Measurements from ENCODE around the gene DUSP16. TPM values are rescaled to one million over a fixed set of nuclear protein-coding genes. Genes with fewer than 3 reads are reported as not detected.
A peak's percentile ranks its signal among the peaks of the same experiment; 100 is the strongest.

The DUSP16 gene
- total and polyA plus RNA-seq, 7 donors, result 8.6 to 27.3 (median 13.8) TPM

- no peaks in the 10 kb centered on the region for H3K9me3 ChIP-seq
- 98% methylated on average over 2 of the region's 2 CpGs for WGBS, 2 donors
- DNase-seq, result no peak
- TF ChIP-seq CTCF (IDR thresholded peaks at IDR 0.05), result no peak
- TF ChIP-seq EP300 (IDR thresholded peaks at IDR 0.05), result no peak
- no peak for TF ChIP-seq POLR2AphosphoS5 (IDR thresholded peaks at IDR 0.05)
- no peak for TF ChIP-seq POLR2A (IDR thresholded peaks at IDR 0.05)
- intact Hi-C loops (cut with DNase I), result no loop called here
- no peaks in the 10 kb centered on the region for H3K27me3 ChIP-seq
- no peaks in the 10 kb centered on the region for H3K36me3 ChIP-seq
- H3K4me1 ChIP-seq, result peaks cover 0 to 39% (median 22%) of the 10 kb centered on the region in 4 donors
- H3K4me3 ChIP-seq, result no peak overlapping the region
- no peak overlapping the region for H3K27ac ChIP-seq
These were observed 116.8 kb downstream of the DUSP16 start for GRCh38 chr12:12445882-12446181.

- no peaks in the 10 kb centered on the region for H3K36me3 ChIP-seq
- no peaks in the 10 kb centered on the region for H3K9me3 ChIP-seq
- H3K4me3 ChIP-seq, result no peak overlapping the region
- WGBS, 2 donors, result 91 to 95% methylated on average over 4 of the region's 4 CpGs
- peaks cover 0 to 34% (median 19%) of the 10 kb centered on the region in 4 donors for H3K4me1 ChIP-seq
- no peak overlapping the region for H3K27ac ChIP-seq
- intact Hi-C loops (cut with DNase I), result no loop called here
- TF ChIP-seq POLR2AphosphoS5 (IDR thresholded peaks at IDR 0.05) (no peak), EP300 (IDR thresholded peaks at IDR 0.05) (no peak), POLR2A (IDR thresholded peaks at IDR 0.05) (no peak), CTCF (IDR thresholded peaks at IDR 0.05) (no peak)
- no peaks in the 10 kb centered on the region for H3K27me3 ChIP-seq
- no peak for DNase-seq
These were observed 117.3 kb downstream of the DUSP16 start for GRCh38 chr12:12445165-12445881.

- WGBS, 2 donors, result 57 to 62% methylated on average over 5 of the region's 5 CpGs
- no peak overlapping the region for H3K4me3 ChIP-seq
- TF ChIP-seq POLR2A (IDR thresholded peaks at IDR 0.05) (no peak), POLR2AphosphoS5 (IDR thresholded peaks at IDR 0.05) (peak in 2 of 4 donors; percentile 27 to 29), EP300 (IDR thresholded peaks at IDR 0.05) (peak in 1 of 4 donors; percentile 22)
- H3K9me3 ChIP-seq, result no peaks in the 10 kb centered on the region
- no peaks in the 10 kb centered on the region for H3K36me3 ChIP-seq
- DNase-seq, result peak; percentile 75
- intact Hi-C loops (cut with DNase I), result no loop called here
- peaks cover 0 to 27% (median 17%) of the 10 kb centered on the region in 4 donors for H3K4me1 ChIP-seq
- H3K27me3 ChIP-seq, result no peaks in the 10 kb centered on the region
- peak overlapping the region; percentile 70 to 77 (median 73) for H3K27ac ChIP-seq
These were observed 119.2 kb downstream of the DUSP16 start for GRCh38 chr12:12443431-12443878.

GRCh38 chr12:12442548-12443071 lies 120.1 kb downstream of the DUSP16 start:
- Histone ChIP-seq H3K27me3 (no peaks in the 10 kb centered on the region), H3K4me3 (no peak overlapping the region), H3K36me3 (no peaks in the 10 kb centered on the region), H3K9me3 (no peaks in the 10 kb centered on the region), H3K4me1 (peaks cover 0 to 27% (median 17%) of the 10 kb centered on the region in 4 donors), H3K27ac (peak overlapping the region; percentile 70 to 77 (median 73))
- WGBS, 2 donors, result 83 to 86% methylated on average over 5 of the region's 5 CpGs
- intact Hi-C loops (cut with DNase I), result no loop called here
- TF ChIP-seq POLR2AphosphoS5 (IDR thresholded peaks at IDR 0.05), result peak in 1 of 4 donors; percentile 19
- TF ChIP-seq CTCF (IDR thresholded peaks at IDR 0.05), result no peak
- no peak for DNase-seq

- no peaks in the 10 kb centered on the region for H3K27me3 ChIP-seq
- no peak for TF ChIP-seq CTCF (IDR thresholded peaks at IDR 0.05)
- no peak for TF ChIP-seq POLR2AphosphoS5 (IDR thresholded peaks at IDR 0.05)
- no peak for TF ChIP-seq POLR2A (IDR thresholded peaks at IDR 0.05)
- TF ChIP-seq EP300 (IDR thresholded peaks at IDR 0.05), result no peak
- intact Hi-C loops (cut with DNase I), result no loop called here
- 60 to 70% methylated on average over 4 of the region's 4 CpGs for WGBS, 2 donors
- H3K36me3 ChIP-seq, result no peaks in the 10 kb centered on the region
- no peaks in the 10 kb centered on the region for H3K9me3 ChIP-seq
- DNase-seq, result no peak
- peaks cover 0 to 27% (median 17%) of the 10 kb centered on the region in 4 donors for H3K4me1 ChIP-seq
- H3K4me3 ChIP-seq, result no peak overlapping the region
- peak overlapping the region in 3 of 4 donors; percentile 72 to 77 (median 74) for H3K27ac ChIP-seq
These were observed 120.7 kb downstream of the DUSP16 start for GRCh38 chr12:12441843-12442461.

All from sigmoid colon (tissue), 7 donors.